ENCODE measurements around the gene MAN2A2. TPM values are rescaled to one million over a fixed set of nuclear protein-coding genes. Genes with fewer than 3 reads are reported as not detected.

Gene MAN2A2
- total RNA-seq, 1 donor from 2014 or later = 60.2 TPM

- TF ChIP-seq CTCF (conservative IDR thresholded peaks at IDR 0.05) = peak; percentile 72
- Mint-ChIP-seq H3K9me3 (no peaks in the 10 kb centered on the region), H3K27ac (peak overlapping the region; percentile 92), H3K27me3 (no peaks in the 10 kb centered on the region), H3K4me1 (ENCODE audit: unreplicated experiment) (peaks cover 9% of the 10 kb centered on the region), H3K4me3 (peak overlapping the region; percentile 94), H3K36me3 (peaks cover 10% of the 10 kb centered on the region)
- DNase-seq (ENCODE audit: extremely low spot score, unreplicated experiment) = peak; percentile 83
Measured at GRCh38 chr15:90902040-90902839, 862 bp upstream of the MAN2A2 start.

GRCh38 chr15:90903733-90904536 is 833 bp downstream of the MAN2A2 start:
- no peak for DNase-seq (ENCODE audit: extremely low spot score, unreplicated experiment)
- Mint-ChIP-seq H3K27me3 (no peaks in the 10 kb centered on the region), H3K4me3 (peak overlapping the region; percentile 84), H3K9me3 (no peaks in the 10 kb centered on the region), H3K36me3 (peaks cover 10% of the 10 kb centered on the region), H3K4me1 (ENCODE audit: unreplicated experiment) (peaks cover 9% of the 10 kb centered on the region), H3K27ac (peak overlapping the region; percentile 73)
- TF ChIP-seq CTCF (conservative IDR thresholded peaks at IDR 0.05) = peak; percentile 45

GRCh38 chr15:90904746-90905145 is 1.6 kb downstream of the MAN2A2 start:
- no peaks in the 10 kb centered on the region for H3K27me3 Mint-ChIP-seq
- no peaks in the 10 kb centered on the region for H3K9me3 Mint-ChIP-seq
- peaks cover 9% of the 10 kb centered on the region for H3K4me1 Mint-ChIP-seq (ENCODE audit: unreplicated experiment)
- no peak for TF ChIP-seq CTCF (conservative IDR thresholded peaks at IDR 0.05)
- no peak overlapping the region for H3K4me3 Mint-ChIP-seq
- DNase-seq (ENCODE audit: extremely low spot score, unreplicated experiment) = no peak
- H3K27ac Mint-ChIP-seq = no peak overlapping the region
- H3K36me3 Mint-ChIP-seq = peaks cover 10% of the 10 kb centered on the region

GRCh38 chr15:90905306-90906180 is 2.4 kb downstream of the MAN2A2 start:
- no peaks in the 10 kb centered on the region for H3K27me3 Mint-ChIP-seq
- no peaks in the 10 kb centered on the region for H3K9me3 Mint-ChIP-seq
- H3K4me1 Mint-ChIP-seq (ENCODE audit: unreplicated experiment) = peaks cover 9% of the 10 kb centered on the region
- DNase-seq (ENCODE audit: extremely low spot score, unreplicated experiment) = no peak
- no peak overlapping the region for H3K4me3 Mint-ChIP-seq
- H3K36me3 Mint-ChIP-seq = peaks cover 10% of the 10 kb centered on the region
- no peak overlapping the region for H3K27ac Mint-ChIP-seq
- TF ChIP-seq CTCF (conservative IDR thresholded peaks at IDR 0.05) = no peak

- H3K9me3 Mint-ChIP-seq = no peaks in the 10 kb centered on the region
- TF ChIP-seq CTCF (conservative IDR thresholded peaks at IDR 0.05) = no peak
- no peaks in the 10 kb centered on the region for H3K27me3 Mint-ChIP-seq
- H3K27ac Mint-ChIP-seq = no peak overlapping the region
- peaks cover 10% of the 10 kb centered on the region for H3K36me3 Mint-ChIP-seq
- no peak overlapping the region for H3K4me3 Mint-ChIP-seq
- DNase-seq (ENCODE audit: extremely low spot score, unreplicated experiment) = no peak
- peaks cover 6% of the 10 kb centered on the region for H3K4me1 Mint-ChIP-seq (ENCODE audit: unreplicated experiment)
Measured at GRCh38 chr15:90906181-90906849, 3.2 kb downstream of the MAN2A2 start.

Data from type B pancreatic cell (in vitro differentiated cells).